Measurements from ENCODE around the gene KIF1A.

- TF ChIP-seq FOS (IDR thresholded peaks at IDR 0.05; ENCODE audit: borderline replicate concordance, extremely low read depth, insufficient read length) = no peak
- no peak for TF ChIP-seq MTA2 (IDR thresholded peaks at IDR 0.05; ENCODE audit: low read depth)
- no peak for TF ChIP-seq ATF7 (IDR thresholded peaks at IDR 0.05; ENCODE audit: low read depth)
- no peak for TF ChIP-seq EP300 (IDR thresholded peaks at IDR 0.05; ENCODE audit: borderline replicate concordance in 1 of 2, control insufficient read depth in 1 of 2, low read depth in 2 of 2, low read length in 2 of 2)
- TF ChIP-seq CBX3 (IDR thresholded peaks at IDR 0.05; ENCODE audit: borderline replicate concordance, low read depth) = no peak
- no peak for TF ChIP-seq CTCF (IDR thresholded peaks at IDR 0.05 in 2 of 3, conservative IDR thresholded peaks at IDR 0.05 in 1 of 3; ENCODE audit: control insufficient read depth in 2 of 3, extremely low read depth in 1 of 3, insufficient read depth in 1 of 3, low read depth in 3 of 3, low read length in 3 of 3)
- no peak for TF ChIP-seq TAF1 (IDR thresholded peaks at IDR 0.05; ENCODE audit: borderline replicate concordance, low read depth, low read length)
- no peak for TF ChIP-seq POLR2A (IDR thresholded peaks at IDR 0.05; ENCODE audit: low read depth, low read length)
- TF ChIP-seq HDGF (IDR thresholded peaks at IDR 0.05) = no peak
- no peak for TF ChIP-seq BRCA1 (IDR thresholded peaks at IDR 0.05; ENCODE audit: low read depth, low read length)
- TF ChIP-seq NKRF (conservative IDR thresholded peaks at IDR 0.05) = no peak
- no peak for TF ChIP-seq ATF3 (IDR thresholded peaks at IDR 0.05; ENCODE audit: borderline replicate concordance, extremely low read depth, low read depth, low read length)
- TF ChIP-seq RAD21 (IDR thresholded peaks at IDR 0.05; ENCODE audit: insufficient read depth, low read depth, low read length) = no peak
- no peak for TF ChIP-seq MTA3 (IDR thresholded peaks at IDR 0.05; ENCODE audit: borderline replicate concordance, low read length)
Observed at GRCh38 chr2:240707821-240708220, 112.2 kb downstream of the KIF1A start.
